Measurements from ENCODE around the gene IGF2. TPM values are rescaled to one million over a fixed set of nuclear protein-coding genes. Genes with fewer than 3 reads are reported as not detected.

The IGF2 gene
- total RNA-seq, 1 donor from 2014 or later = 188 TPM

DNA sequence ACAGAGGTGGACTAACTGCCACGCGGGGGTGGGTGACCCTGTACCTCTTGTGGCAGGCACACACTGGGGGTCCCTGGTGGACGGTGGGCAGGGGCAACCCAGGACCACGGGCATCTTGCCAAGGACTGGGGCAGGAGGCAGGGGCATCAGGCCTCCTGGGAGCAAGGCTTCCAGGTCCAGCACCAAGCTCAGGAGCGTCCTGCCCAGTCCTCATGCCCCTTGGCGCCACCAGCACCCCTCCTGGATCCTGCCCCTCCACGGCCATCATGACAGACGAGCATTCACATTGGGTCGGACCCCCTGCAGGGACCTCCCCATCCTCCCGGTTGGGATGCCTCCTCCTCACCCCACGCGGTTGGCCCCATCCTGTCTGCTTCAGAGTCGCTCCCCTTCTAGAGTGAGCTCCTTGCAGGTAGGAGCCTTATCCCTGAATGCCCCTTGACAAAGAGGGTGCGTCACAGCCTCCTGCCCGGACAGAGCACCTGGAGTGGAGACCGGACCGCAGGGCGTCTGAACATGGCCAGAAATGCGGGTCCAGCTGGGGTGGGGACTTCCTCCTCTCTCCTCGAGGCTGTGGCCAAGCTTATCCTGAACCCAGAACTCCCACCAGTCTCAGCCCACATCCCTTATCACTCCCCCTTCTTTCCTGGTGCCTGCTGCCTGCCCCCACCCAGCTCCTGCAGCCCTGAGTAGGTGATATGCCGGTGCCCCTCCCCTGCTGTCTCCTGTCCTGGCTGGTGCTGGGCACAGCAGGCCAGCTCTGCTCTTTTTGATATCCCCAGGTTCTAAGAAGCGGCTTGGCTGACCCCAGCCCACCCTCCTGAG lies 40.3 kb downstream of the IGF2 start:
- Histone ChIP-seq H3K27me3 (ENCODE audit: insufficient read depth, low read length) (no peaks in the 10 kb centered on the region), H3K9ac (ENCODE audit: low read length) (no peak overlapping the region), H3K4me2 (ENCODE audit: low read length) (no peak overlapping the region), H4K20me1 (ENCODE audit: insufficient read depth, low read length) (no peaks in the 10 kb centered on the region), H3K9me3 (ENCODE audit: insufficient read depth, low read depth, low read length) (no peaks in the 10 kb centered on the region), H3K4me3 (ENCODE audit: insufficient read depth, low read depth, low read length) (no peak overlapping the region), H3K4me1 (ENCODE audit: insufficient read depth, low read length) (peaks cover 38% of the 10 kb centered on the region), H3K36me3 (ENCODE audit: insufficient read depth, low read length) (no peaks in the 10 kb centered on the region), H3K79me2 (ENCODE audit: insufficient read depth, low read length) (no peaks in the 10 kb centered on the region), H2AFZ (ENCODE audit: low read depth, low read length) (no peak overlapping the region), H3K27ac (ENCODE audit: low read depth, low read length) (no peak overlapping the region)
- no peak overlapping the region for H3K4me3 Mint-ChIP-seq (ENCODE audit: unreplicated experiment)
- H3K9me3 Mint-ChIP-seq (ENCODE audit: unreplicated experiment) = peaks cover 4% of the 10 kb centered on the region
- no peak for TF ChIP-seq EZH2 (IDR thresholded peaks at IDR 0.05; ENCODE audit: insufficient read depth, low read length)
- TF ChIP-seq, protein P1, sequence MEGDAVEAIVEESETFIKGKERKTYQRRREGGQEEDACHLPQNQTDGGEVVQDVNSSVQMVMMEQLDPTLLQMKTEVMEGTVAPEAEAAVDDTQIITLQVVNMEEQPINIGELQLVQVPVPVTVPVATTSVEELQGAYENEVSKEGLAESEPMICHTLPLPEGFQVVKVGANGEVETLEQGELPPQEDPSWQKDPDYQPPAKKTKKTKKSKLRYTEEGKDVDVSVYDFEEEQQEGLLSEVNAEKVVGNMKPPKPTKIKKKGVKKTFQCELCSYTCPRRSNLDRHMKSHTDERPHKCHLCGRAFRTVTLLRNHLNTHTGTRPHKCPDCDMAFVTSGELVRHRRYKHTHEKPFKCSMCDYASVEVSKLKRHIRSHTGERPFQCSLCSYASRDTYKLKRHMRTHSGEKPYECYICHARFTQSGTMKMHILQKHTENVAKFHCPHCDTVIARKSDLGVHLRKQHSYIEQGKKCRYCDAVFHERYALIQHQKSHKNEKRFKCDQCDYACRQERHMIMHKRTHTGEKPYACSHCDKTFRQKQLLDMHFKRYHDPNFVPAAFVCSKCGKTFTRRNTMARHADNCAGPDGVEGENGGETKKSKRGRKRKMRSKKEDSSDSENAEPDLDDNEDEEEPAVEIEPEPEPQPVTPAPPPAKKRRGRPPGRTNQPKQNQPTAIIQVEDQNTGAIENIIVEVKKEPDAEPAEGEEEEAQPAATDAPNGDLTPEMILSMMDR (IDR thresholded peaks at IDR 0.05; ENCODE audit: insufficient read depth, low read depth, low read length) = no peak
- no peak for FAIRE-seq
- DNase-seq (ENCODE audit: low read depth) = no peak
- H3K4me1 Mint-ChIP-seq (ENCODE audit: low read depth, unreplicated experiment) = peaks cover 13% of the 10 kb centered on the region
- no peak overlapping the region for H3K27ac Mint-ChIP-seq (ENCODE audit: unreplicated experiment)
- no peaks in the 10 kb centered on the region for H3K36me3 Mint-ChIP-seq (ENCODE audit: low read depth, unreplicated experiment)
- peaks cover 25% of the 10 kb centered on the region for H3K27me3 Mint-ChIP-seq (ENCODE audit: low read depth, unreplicated experiment)

DNA sequence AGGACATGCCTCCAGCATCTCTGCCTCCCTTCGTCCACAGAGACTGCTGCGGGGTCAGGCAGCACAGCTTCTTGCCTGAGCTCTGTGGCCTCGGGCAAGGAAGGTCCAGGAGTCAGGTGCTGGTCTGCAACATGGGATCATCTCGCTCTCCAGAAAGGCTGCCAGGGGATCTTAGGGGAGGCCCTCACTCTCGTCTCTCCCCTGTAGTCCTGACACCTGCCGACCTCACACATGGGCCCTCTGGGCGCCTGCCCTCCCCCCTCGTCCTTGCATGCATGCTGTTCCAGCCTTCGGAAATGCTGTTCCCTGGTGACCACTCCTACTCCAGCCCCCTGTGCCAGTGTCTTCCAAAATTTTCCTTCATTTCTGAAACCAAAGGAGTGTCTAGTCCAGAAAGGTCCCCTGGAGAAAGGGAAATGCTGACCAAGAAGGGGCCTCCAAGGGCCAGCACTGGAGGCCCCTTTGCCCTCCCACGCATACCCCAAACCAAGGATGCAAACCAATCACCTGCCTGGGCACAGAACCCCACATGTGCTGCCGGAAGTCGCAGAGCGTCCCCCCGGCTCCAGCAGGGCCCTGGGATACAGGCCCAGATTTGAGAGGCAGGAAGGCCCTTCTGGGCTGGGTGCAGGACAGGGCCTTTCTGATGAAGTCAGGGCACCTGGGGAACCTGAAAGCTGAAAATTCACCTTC lies 41.0 kb downstream of the IGF2 start:
- Histone ChIP-seq H3K27ac (ENCODE audit: low read depth, low read length) (no peak overlapping the region), H3K4me2 (ENCODE audit: low read length) (peak overlapping the region; percentile 72)
- FAIRE-seq = no peak

More for the DNA sequence above, 41.0 kb downstream of the IGF2 start:
- TF ChIP-seq, protein P1 (IDR thresholded peaks at IDR 0.05; ENCODE audit: insufficient read depth, low read depth, low read length) = no peak
- no peak for TF ChIP-seq EZH2 (IDR thresholded peaks at IDR 0.05; ENCODE audit: insufficient read depth, low read length)
- H2AFZ ChIP-seq (ENCODE audit: low read depth, low read length) = no peak overlapping the region
- no peaks in the 10 kb centered on the region for H3K79me2 ChIP-seq (ENCODE audit: insufficient read depth, low read length)
- Mint-ChIP-seq H3K9me3 (ENCODE audit: unreplicated experiment) (peaks cover 8% of the 10 kb centered on the region), H3K4me3 (ENCODE audit: unreplicated experiment) (no peak overlapping the region), H3K27ac (ENCODE audit: unreplicated experiment) (no peak overlapping the region), H3K27me3 (ENCODE audit: low read depth, unreplicated experiment) (peaks cover 25% of the 10 kb centered on the region), H3K4me1 (ENCODE audit: low read depth, unreplicated experiment) (peaks cover 13% of the 10 kb centered on the region), H3K36me3 (ENCODE audit: low read depth, unreplicated experiment) (peaks cover 2% of the 10 kb centered on the region)
- peaks cover 7% of the 10 kb centered on the region for H3K9me3 ChIP-seq (ENCODE audit: insufficient read depth, low read depth, low read length)
- H3K9ac ChIP-seq (ENCODE audit: low read length) = no peak overlapping the region
- peaks cover 41% of the 10 kb centered on the region for H3K4me1 ChIP-seq (ENCODE audit: insufficient read depth, low read length)
- H3K27me3 ChIP-seq (ENCODE audit: insufficient read depth, low read length) = no peaks in the 10 kb centered on the region
- H3K36me3 ChIP-seq (ENCODE audit: insufficient read depth, low read length) = no peaks in the 10 kb centered on the region
- H3K4me3 ChIP-seq (ENCODE audit: insufficient read depth, low read depth, low read length) = no peak overlapping the region
- no peaks in the 10 kb centered on the region for H4K20me1 ChIP-seq (ENCODE audit: insufficient read depth, low read length)
- DNase-seq (ENCODE audit: low read depth) = no peak

All from astrocyte (in vitro differentiated cells and primary cell).